DMS53 (cell line): ENCODE results near the gene DUS2.

Experiments used
- DNase-seq: peaks from one replicate; lab custom pipeline; 2025; lab: John Stamatoyannopoulos, UW

DUS2 gene

GRCh38 chr16:68126395-68126794 lies 103.3 kb downstream of the DUS2 start:
- no peak for DNase-seq

DNA sequence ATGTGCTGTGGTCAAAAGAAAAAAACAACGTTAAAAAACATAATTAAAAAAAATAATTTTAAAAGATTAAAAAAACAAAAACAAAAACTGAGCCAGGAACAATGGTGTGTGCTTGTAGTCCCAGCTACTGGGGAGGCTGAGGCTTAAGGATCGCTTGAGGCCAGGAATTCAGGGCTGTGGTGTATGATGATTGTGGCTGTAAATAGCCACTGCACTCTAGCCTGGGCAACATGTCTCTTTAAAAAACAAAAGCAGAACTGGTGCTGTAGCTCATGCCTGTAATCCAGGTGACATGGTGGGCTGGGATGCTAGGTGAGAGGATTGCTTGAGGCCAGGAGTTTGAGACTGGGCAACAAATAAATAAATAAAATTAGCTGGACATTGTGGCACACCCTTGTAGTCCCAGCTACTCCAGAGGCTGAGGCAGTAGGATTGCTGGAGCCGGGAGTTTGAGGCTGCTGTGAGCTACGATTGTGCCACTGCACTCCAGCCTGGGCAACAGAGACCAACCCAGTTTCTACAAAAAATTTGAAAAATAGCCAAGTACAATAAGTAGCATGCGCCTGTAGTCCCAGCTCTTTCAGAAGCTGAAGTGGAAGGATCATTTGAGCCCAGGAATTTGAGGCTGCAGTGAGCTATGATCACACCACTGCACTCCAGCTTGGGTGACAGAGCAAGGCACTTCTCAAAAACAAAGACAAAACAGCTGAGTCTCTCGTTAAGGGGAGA lies 105.7 kb downstream of the DUS2 start:
- no peak for DNase-seq
